HL-60 (cell line): ENCODE data around the gene KAT8.

Experiments used
- DNase-seq, 2 experiments: peaks; one replicate each; pipeline ENCODE4 v3.0.0-alpha.2; 2010 to 2020; ENCODE audit warnings: low read depth in 1 of 2, low spot score in 1 of 2
- H3K27ac ChIP-seq: fragments of 250-450 bp; sonication (Bioruptor Pico); replicated peaks from 2 replicates; pipeline ENCODE4 v1.5.1; 2020; ENCODE audit warnings: mild to moderate bottlenecking, moderate library complexity
- H3K27me3 ChIP-seq: fragments of 250-450 bp; sonication (Bioruptor Pico); 2 replicates; pipeline ENCODE4 v1.5.1; 2021; ENCODE audit warnings: mild to moderate bottlenecking, moderate library complexity; ENCODE audit not compliant: insufficient read depth, poor library complexity, severe bottlenecking
- H3K4me3 ChIP-seq: replicated peaks from 2 replicates; pipeline ENCODE4 v1.5.1; 2011; ENCODE audit warnings: mild to moderate bottlenecking, control low read depth, low read length; ENCODE audit not compliant: insufficient read depth
- GABPA ChIP-seq: IDR thresholded peaks from 2 replicates; pipeline ENCODE4 v1.6.1; 2012; ENCODE audit warnings: low read depth
- POLR2AphosphoS5 ChIP-seq: IDR thresholded peaks from 2 replicates; pipeline ENCODE4 v1.6.1; 2012; ENCODE audit warnings: low read depth
- SPI1 ChIP-seq: IDR thresholded peaks from 2 replicates; pipeline ENCODE4 v1.6.1; 2012; ENCODE audit warnings: low read depth, mild to moderate bottlenecking, borderline replicate concordance
- TF ChIP-seq, protein P1 (sequence below): IDR thresholded peaks from 2 replicates; pipeline ENCODE4 v1.6.1; 2012; ENCODE audit warnings: low read depth; ENCODE audit not compliant: insufficient replicate concordance
- TF ChIP-seq, protein P2 (sequence below): IDR thresholded peaks from one replicate; pipeline ENCODE4 v1.5.1; 2011; ENCODE audit warnings: low read length, control low read depth, inconsistent platforms; ENCODE audit not compliant: insufficient read depth

KAT8 gene

GRCh38 chr16:31079342-31079944 is 38.0 kb upstream of the KAT8 start:
- H3K4me3 ChIP-seq: peak overlapping the region; percentile 24
- H3K27me3 ChIP-seq: no peaks in the 10 kb centered on the region
- peak; percentile 78 to 94 for DNase-seq
- peak overlapping the region; percentile 72 for H3K27ac ChIP-seq
- TF ChIP-seq POLR2AphosphoS5 (peak; percentile 36; the same call in 1 of the 2 replicates), SPI1 (peak; percentile 84), GABPA (peak; percentile 52)
- TF ChIP-seq, protein P1, sequence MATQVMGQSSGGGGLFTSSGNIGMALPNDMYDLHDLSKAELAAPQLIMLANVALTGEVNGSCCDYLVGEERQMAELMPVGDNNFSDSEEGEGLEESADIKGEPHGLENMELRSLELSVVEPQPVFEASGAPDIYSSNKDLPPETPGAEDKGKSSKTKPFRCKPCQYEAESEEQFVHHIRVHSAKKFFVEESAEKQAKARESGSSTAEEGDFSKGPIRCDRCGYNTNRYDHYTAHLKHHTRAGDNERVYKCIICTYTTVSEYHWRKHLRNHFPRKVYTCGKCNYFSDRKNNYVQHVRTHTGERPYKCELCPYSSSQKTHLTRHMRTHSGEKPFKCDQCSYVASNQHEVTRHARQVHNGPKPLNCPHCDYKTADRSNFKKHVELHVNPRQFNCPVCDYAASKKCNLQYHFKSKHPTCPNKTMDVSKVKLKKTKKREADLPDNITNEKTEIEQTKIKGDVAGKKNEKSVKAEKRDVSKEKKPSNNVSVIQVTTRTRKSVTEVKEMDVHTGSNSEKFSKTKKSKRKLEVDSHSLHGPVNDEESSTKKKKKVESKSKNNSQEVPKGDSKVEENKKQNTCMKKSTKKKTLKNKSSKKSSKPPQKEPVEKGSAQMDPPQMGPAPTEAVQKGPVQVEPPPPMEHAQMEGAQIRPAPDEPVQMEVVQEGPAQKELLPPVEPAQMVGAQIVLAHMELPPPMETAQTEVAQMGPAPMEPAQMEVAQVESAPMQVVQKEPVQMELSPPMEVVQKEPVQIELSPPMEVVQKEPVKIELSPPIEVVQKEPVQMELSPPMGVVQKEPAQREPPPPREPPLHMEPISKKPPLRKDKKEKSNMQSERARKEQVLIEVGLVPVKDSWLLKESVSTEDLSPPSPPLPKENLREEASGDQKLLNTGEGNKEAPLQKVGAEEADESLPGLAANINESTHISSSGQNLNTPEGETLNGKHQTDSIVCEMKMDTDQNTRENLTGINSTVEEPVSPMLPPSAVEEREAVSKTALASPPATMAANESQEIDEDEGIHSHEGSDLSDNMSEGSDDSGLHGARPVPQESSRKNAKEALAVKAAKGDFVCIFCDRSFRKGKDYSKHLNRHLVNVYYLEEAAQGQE: no peak
- TF ChIP-seq, protein P2, sequence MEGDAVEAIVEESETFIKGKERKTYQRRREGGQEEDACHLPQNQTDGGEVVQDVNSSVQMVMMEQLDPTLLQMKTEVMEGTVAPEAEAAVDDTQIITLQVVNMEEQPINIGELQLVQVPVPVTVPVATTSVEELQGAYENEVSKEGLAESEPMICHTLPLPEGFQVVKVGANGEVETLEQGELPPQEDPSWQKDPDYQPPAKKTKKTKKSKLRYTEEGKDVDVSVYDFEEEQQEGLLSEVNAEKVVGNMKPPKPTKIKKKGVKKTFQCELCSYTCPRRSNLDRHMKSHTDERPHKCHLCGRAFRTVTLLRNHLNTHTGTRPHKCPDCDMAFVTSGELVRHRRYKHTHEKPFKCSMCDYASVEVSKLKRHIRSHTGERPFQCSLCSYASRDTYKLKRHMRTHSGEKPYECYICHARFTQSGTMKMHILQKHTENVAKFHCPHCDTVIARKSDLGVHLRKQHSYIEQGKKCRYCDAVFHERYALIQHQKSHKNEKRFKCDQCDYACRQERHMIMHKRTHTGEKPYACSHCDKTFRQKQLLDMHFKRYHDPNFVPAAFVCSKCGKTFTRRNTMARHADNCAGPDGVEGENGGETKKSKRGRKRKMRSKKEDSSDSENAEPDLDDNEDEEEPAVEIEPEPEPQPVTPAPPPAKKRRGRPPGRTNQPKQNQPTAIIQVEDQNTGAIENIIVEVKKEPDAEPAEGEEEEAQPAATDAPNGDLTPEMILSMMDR: peak; percentile 20

DNA sequence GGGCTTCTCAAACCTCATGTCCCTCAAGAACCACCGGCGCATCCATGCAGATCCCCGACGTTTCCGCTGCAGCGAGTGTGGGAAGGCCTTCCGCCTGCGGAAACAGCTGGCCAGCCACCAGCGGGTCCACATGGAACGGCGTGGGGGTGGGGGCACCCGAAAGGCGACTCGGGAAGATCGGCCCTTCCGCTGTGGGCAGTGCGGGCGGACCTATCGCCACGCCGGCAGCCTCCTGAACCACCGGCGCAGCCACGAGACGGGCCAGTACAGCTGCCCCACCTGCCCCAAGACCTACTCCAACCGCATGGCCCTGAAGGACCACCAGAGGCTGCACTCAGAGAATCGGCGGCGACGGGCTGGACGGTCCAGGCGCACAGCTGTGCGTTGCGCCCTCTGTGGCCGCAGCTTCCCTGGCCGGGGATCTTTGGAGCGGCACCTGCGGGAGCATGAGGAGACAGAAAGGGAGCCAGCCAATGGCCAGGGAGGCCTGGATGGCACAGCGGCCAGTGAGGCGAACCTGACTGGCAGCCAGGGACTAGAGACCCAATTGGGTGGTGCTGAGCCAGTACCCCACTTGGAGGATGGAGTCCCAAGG is 37.3 kb upstream of the KAT8 start:
- TF ChIP-seq, protein P2: no peak
- TF ChIP-seq SPI1 (no peak), POLR2AphosphoS5 (peak; percentile 51; the same call in 1 of the 2 replicates)
- DNase-seq: no peak
- peak overlapping the region; percentile 72 for H3K27ac ChIP-seq
- H3K4me3 ChIP-seq: peak overlapping the region; percentile 22
- H3K27me3 ChIP-seq: no peaks in the 10 kb centered on the region

- peak; percentile 48; the same call in 1 of the 2 replicates for TF ChIP-seq POLR2AphosphoS5
- TF ChIP-seq, protein P2: no peak
- no peaks in the 10 kb centered on the region for H3K27me3 ChIP-seq
- H3K27ac ChIP-seq: peak overlapping the region; percentile 72; the same call in 1 of the 2 replicates
- peak in 1 of 2 experiments; percentile 61 for DNase-seq
- H3K4me3 ChIP-seq: no peak overlapping the region
Measured at GRCh38 chr16:31080756-31081419, 36.6 kb upstream of the KAT8 start.

- DNase-seq: no peak
- Histone ChIP-seq H3K27ac (no peak overlapping the region), H3K27me3 (no peaks in the 10 kb centered on the region), H3K4me3 (no peak overlapping the region)
- TF ChIP-seq GABPA (no peak), SPI1 (peak; percentile 89), POLR2AphosphoS5 (peak; percentile 12; the same call in 1 of the 2 replicates)
- TF ChIP-seq, protein P1: no peak
- TF ChIP-seq, protein P2: no peak
Measured at GRCh38 chr16:31081428-31082351, 35.8 kb upstream of the KAT8 start.
